Testis (tissue), 2 donors: ENCODE measurements around the gene TRRAP.

Source experiments
- CTCF ChIP-seq, 3 experiments: fragments of 450-650 bp in 2 of 3; fragments of 200-600 bp in 1 of 3; sonication (generic) in 1 of 3; IDR thresholded peaks; one replicate each; pipeline ENCODE4 v1.5.1; 2016 to 2019; ENCODE audit warnings: antibody characterized with exemption in 3 of 3, mild to moderate bottlenecking in 2 of 3, moderate library complexity in 1 of 3
- POLR2A ChIP-seq: fragments of 450-650 bp; IDR thresholded peaks from one replicate; pipeline ENCODE4 v1.6.1; 2017; ENCODE audit warnings: antibody characterized with exemption, mild to moderate bottlenecking, moderate library complexity

GRCh38 chr7:98892609-98893008, 14.3 kb downstream of the TRRAP start:
- TF ChIP-seq CTCF (IDR thresholded peaks at IDR 0.05), result no peak
- TF ChIP-seq POLR2A, result no peak
